NB4 (cell line): Measurements from ENCODE around the gene COX5B.

Experiments used
- MAX ChIP-seq: IDR thresholded peaks from 2 replicates; pipeline ENCODE4 v1.6.1; 2011; ENCODE audit warnings: low read depth, low read length
- POLR2A ChIP-seq: IDR thresholded peaks from 2 replicates; pipeline ENCODE4 v1.6.1; 2011; ENCODE audit warnings: mild to moderate bottlenecking; ENCODE audit not compliant: insufficient read length; ENCODE audit errors: extremely low read depth
- TF ChIP-seq, protein P1 (sequence below): IDR thresholded peaks from one replicate; pipeline ENCODE4 v1.5.1; 2012; ENCODE audit warnings: low read depth, low read length

DNA sequence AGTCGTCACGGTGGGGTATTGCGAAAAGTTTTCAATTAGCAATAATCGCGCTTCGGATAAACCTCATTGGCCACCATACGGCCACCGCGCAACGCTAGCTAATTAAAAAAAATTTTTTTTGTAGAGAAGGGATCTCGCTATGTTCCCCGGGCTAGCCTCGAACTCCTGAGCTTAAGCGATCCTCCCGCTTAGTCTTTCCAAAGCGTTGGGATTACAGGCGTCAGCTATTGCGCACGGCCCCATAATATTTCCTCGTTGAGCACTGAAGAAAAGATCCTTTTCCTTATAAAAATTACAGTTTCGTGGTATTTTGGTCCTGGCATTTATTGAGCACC, 18.7 kb downstream of the COX5B start:
- TF ChIP-seq, protein P1, sequence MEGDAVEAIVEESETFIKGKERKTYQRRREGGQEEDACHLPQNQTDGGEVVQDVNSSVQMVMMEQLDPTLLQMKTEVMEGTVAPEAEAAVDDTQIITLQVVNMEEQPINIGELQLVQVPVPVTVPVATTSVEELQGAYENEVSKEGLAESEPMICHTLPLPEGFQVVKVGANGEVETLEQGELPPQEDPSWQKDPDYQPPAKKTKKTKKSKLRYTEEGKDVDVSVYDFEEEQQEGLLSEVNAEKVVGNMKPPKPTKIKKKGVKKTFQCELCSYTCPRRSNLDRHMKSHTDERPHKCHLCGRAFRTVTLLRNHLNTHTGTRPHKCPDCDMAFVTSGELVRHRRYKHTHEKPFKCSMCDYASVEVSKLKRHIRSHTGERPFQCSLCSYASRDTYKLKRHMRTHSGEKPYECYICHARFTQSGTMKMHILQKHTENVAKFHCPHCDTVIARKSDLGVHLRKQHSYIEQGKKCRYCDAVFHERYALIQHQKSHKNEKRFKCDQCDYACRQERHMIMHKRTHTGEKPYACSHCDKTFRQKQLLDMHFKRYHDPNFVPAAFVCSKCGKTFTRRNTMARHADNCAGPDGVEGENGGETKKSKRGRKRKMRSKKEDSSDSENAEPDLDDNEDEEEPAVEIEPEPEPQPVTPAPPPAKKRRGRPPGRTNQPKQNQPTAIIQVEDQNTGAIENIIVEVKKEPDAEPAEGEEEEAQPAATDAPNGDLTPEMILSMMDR, result no peak
- TF ChIP-seq POLR2A (no peak), MAX (no peak)
